GM18498 (cell line): ENCODE data around the gene CCL17.
A peak's percentile ranks its signal among the peaks of the same experiment; 100 is the strongest.
"Not testable (repeated sequence)": the region's sequence is repeated elsewhere in the genome, so short reads cannot be mapped to it uniquely, and the experiment has no call there.

Experiments
- ATAC-seq: cut with Tn5 transposase; IDR thresholded peaks from one replicate; pipeline ENCODE4 v1.9.1; 2021; ENCODE audit warnings: mild to moderate bottlenecking, moderate library complexity; ENCODE audit not compliant: unreplicated experiment

CCL17 gene

GRCh38 chr16:57395026-57395425 lies 9.5 kb upstream of the CCL17 start:
- no peak for ATAC-seq

DNA sequence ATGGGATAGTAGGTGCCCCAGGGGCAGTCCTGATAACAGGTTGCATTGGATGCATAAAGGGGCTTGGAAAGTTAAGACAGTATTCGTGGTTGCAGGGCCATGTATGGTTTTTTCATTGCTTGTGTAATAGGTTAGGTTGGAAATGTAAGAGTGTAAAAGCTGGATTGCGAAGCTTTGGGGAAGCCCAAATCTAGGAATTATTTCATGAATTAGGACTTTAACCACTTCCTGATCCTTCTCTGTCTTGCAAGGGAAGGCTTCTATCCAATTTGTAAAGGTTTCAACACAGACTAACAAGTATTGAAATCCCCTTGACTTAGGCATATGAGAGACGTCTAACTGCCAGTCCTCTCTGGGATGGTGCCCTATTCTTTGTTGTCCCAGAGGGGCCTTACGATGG lies 7.8 kb upstream of the CCL17 start:
- no peak for ATAC-seq

DNA sequence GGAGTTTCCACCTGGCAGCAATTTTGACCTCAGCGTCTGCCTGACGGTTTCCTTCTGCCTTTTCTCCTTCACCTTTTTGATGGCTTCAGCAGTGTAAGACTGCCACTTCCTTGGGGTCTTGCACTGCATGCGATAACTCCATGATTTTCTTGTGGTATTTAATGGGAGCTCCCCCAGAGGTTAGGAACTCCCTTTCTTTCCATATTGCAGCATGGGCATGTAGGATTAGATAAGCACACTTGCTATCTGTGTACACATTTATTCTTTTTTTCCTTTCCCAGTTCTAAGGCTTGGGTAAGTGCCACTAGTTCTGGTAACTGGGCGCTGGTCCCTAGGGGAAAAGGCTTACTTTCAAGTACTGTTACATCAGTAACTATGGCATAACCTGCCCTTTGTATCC lies 7.1 kb upstream of the CCL17 start:
- ATAC-seq: not testable (repeated sequence)

DNA sequence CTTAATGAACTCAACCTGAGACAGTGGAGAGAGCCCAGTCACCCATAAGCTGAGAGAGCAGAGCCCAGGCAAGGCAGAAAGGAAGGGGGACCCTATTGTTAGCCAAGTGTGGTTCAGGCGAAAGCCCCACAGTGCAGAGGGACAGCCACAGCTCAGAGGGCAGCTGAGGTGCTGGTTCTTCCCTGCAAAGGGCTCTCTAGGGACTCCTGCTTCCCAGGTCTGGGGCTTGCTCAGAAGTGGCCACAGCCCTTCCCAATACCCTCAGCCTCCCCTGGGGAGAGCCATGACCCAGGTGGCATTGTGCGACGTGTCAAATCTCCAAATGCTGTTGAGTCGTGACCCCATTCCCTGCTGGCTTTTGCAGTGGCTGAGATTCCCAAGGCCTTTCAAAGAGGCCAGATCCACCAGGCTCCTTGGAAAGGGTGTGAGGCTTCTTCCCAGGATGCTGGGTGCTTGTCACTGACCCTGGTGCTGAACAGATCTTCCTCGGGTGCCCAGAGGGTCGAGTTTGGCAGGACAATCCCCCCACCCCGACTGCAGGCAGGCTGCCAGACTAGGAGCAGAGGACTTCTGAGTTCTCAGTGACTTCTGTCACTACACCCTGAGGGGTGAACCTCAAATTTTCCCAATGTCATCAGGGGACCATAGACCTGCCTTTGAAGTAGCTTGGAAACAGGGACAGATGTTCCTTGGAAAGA lies 2.5 kb upstream of the CCL17 start:
- no peak for ATAC-seq

- no peak for ATAC-seq
These were observed 530 bp downstream of the CCL17 start for GRCh38 chr16:57405097-57405496.

GRCh38 chr16:57406881-57407280 lies 2.3 kb downstream of the CCL17 start:
- ATAC-seq: no peak

DNA sequence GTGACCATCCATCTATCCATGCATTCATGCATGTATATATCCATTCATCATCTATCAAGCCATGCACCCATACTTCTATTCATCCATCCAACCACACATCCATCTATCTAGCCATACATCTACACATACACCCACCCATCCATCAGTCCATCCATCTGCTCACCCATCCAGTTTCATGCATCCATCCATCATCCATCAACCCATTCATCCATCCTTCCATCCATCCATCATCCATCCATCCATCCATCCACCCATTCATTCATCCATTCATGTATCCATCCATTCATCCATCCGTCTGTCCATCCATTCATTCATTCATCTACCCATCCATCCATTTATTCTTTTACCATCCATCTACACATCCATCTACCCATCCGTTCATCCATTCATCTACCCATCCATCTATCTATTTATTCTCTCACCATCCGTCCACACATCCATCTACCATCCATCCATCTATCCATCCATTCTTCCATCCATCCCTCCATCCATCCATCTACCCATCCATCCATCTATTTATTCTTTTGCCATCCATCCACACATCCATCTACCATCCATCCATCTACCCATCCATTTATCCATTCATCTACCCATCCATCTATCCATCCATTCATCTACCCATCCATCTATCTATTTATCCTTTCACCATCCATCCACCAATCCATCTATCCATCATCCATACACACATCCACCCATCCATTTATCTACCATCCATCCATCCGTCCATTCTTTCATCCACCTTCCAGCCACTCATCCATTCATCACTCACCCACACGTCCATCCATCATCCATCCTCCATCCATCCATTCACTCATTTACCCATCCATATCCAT lies 3.2 kb downstream of the CCL17 start:
- ATAC-seq: no peak

- no peak for ATAC-seq
These were observed 4.5 kb downstream of the CCL17 start for GRCh38 chr16:57409065-57409464.

DNA sequence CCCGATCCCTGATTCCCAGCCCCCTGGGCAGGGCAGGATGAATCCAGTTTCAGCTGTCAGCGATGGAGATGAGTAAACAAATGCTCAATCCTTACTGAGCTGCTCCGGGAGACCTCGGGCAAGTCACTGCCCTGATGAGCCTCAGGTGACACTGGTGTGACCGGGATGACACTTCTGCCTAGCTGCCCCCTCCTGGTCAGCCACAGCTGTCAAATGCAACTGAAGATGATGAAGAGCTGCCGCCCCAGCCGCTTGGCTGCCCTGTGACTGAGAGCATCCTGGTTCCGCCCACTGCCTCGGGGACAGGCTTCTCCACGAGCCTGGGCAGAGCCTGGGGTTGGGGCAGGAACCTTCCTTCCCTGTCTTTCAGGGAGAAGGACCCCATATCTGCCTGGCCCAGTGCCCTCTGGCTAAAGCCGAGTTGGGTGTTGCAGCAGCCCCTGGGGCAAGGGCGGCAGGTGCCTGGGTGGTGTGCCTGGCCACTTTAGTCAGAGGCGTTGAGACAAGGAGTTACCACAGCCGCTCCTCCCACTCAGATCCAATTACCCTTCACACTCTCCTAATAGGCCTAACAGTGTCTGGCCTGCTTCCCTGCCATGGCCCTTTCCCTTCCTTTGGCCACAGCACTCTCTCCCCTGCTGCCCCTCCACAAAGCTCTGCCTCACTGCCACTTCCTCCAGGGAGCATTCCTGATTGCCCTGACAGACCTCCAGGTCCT lies 5.5 kb downstream of the CCL17 start:
- no peak for ATAC-seq

GRCh38 chr16:57411362-57411976 lies 6.9 kb downstream of the CCL17 start:
- no peak for ATAC-seq

DNA sequence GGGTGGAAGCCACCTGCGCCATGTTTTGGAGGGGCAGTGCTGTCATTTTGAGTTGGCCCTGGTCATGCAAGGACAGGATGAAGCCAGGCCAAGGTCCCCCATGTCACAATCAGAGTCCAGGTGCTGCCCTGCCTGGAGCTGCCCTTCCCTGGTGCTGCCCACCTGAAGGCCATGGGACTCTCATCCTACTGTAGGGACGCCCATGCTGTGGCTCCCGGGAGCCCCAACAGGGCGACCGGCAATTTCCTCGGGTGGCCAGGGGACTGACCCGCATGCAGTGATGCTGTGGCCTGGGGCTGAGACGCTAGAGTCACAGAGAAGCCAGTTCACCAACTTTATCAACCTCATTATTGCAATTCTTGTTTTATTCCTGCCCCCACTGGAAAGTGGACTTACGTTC lies 8.0 kb downstream of the CCL17 start:
- ATAC-seq: no peak

DNA sequence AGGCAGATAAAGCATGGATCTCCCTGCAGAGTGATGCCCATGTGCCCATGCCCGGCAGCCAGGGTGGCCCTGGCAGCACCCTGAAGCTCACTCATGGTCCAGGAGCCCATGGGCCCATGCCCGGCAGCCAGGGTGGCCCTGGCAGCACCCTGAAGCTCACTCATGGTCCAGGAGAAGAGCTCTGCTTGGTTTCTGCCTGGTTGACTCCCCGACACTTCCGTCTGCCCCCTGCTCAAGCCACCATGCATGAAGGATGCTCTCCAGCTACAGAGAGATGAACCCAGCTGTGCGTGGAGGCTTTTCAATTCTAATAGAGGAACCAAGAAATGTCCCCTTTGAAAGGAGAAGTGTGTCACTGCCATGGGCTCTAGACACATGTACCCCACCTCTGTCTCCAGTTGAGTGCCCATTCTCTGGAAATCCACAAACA lies 8.7 kb downstream of the CCL17 start:
- ATAC-seq: peak; percentile 68

- ATAC-seq: no peak
These were observed 9.2 kb downstream of the CCL17 start for GRCh38 chr16:57413733-57414132.

GRCh38 chr16:57416084-57416483 lies 11.5 kb downstream of the CCL17 start:
- ATAC-seq: no peak

DNA sequence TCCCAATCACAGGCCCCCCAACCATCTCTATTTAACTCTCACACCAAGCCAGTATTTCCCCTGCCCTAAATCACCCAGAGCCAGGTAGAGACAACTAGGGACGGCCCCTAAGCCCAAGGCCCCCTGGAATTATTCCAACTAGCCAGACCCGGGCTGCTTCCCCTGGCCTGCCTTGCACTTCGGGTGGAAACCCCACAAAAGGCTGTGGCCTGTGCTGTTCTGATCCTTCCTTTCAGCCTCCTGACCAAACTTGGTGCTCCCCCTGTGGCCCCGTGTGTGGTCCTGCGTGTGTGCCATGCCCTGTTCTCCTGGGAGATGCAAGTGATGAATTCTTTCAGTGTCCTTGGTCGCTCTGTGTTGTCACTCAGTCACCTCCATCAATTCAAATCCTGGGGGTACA lies 14.9 kb downstream of the CCL17 start:
- ATAC-seq: no peak

GRCh38 chr16:57422026-57422944 lies 17.7 kb downstream of the CCL17 start:
- ATAC-seq: no peak

- no peak for ATAC-seq
These were observed 18.6 kb downstream of the CCL17 start for GRCh38 chr16:57423152-57423551.

DNA sequence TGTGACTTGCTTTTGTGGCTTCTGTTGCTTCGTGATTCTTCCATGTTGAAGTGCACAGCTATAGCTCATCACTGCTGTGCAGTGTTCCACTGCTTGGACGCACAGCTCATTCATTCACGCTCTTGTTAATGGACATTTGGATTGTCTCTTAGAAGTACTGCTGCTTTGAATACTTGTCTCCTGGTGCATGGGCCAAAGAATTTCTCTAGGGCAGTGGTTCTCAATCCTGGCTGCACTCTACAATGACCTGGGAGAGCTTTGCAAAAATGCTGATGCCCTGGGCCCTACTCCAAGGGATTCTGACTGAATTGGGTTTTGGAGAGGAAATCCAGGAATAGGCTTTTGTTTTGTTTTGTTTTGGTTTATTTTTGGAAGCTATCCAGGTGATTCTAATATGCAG lies 20.0 kb downstream of the CCL17 start:
- no peak for ATAC-seq

DNA sequence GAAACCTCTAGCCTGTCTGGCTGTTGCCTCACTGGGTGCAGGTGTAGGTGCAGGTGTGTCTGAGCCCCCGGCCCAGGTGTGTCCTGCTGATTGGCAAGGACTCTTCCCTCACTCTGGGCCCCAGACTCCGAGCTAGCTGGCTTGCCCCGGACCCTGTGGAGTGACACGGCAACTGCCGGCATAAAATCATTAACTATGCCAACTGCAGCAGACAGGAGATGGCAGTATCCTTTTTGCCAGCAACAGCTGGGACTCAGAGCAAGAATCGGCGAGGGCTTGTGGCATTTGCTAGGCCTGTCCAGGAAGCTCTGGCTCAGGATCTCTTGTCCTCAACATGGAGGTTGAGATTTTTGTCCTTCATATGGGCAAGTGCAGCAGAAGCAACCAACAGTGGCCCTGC lies 21.8 kb downstream of the CCL17 start:
- no peak for ATAC-seq

DNA sequence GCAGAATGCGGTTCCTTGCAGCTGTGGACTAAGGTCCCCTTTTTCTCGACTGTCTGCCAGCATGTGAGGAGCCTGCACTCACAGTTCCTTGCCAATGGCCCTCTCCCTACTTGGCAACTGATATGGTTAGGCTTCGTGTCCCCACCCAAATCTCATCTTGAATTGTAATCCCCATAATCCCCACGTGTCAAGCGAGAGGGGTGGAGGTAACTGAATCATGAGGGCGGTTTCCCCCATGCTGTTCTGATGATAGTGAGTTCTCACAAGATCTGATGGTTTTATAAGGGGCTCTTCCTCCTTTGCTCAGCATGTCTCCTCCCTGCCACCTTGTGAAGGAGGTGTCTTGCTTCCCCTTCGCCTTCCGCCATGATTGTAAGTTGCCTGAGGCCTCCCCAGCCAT lies 22.7 kb downstream of the CCL17 start:
- ATAC-seq: no peak
